GM18858 (cell line): ENCODE measurements around the gene HIVEP3.

ENCODE experiments used
- ATAC-seq: cut with Tn5 transposase; IDR thresholded peaks from one replicate; pipeline ENCODE4 v1.9.1; 2021; ENCODE audit not compliant: unreplicated experiment

HIVEP3 gene

DNA sequence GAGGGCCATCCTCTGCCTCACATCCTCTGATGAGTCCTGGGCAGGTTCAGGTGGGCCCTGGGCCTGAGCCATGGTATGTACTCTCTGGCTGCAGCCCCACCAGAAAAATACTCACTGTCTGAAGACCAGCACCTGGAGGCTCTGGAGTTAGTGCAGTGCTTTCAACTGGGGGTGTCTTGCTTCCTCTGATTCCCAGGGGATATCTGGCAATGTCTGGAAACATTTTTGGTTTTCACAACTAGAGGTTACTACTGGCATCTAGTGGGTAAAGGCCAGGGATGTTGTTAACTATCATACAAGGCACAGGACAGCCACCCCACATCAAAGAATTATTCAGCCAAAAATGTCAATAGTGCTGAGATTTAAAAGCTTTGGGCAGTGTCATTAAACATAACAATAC, 152.7 kb downstream of the HIVEP3 start:
- no peak for ATAC-seq

GRCh38 chr1:41765152-41765551, 153.6 kb downstream of the HIVEP3 start:
- no peak for ATAC-seq

DNA sequence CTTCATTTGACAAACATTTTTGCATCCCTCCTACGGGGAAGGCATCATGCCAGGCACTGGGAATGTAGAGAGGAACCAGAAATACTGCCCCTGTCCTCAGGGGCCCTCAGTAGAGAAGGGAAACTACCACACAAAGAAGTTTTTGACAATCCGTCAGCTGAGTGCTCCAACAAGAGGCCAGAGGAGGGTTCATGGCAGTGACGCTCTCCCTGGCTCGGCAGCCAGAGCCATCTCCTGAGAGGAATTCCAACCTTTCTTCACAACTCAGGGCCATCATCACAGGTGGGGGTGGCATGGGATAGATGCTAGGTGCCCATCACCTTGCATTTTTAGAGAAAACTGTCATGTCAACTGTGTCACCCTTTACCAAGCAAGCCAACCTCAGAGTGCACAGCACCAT, 154.1 kb downstream of the HIVEP3 start:
- no peak for ATAC-seq

DNA sequence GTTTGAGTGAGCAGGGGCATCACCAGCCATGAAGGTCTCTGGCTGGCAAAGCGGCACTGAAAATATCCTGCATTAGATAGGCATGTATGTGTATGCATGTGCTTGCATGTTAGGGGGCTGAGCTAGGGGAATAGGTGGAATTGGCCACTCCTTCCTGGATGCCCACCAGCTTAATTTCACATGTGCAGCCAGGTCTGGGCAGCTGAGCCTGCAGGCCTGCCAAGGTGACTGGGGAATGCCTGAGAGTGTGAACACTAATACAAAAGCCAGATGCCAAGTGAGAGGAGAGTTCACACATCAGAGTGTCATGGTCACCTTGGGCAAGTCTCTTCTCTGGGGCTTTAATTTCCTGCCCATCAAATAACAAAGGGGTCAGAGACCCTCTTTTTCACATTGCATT, 155.9 kb downstream of the HIVEP3 start:
- ATAC-seq = no peak

- ATAC-seq = no peak
Observed at GRCh38 chr1:41762251-41762650, 156.5 kb downstream of the HIVEP3 start.

DNA sequence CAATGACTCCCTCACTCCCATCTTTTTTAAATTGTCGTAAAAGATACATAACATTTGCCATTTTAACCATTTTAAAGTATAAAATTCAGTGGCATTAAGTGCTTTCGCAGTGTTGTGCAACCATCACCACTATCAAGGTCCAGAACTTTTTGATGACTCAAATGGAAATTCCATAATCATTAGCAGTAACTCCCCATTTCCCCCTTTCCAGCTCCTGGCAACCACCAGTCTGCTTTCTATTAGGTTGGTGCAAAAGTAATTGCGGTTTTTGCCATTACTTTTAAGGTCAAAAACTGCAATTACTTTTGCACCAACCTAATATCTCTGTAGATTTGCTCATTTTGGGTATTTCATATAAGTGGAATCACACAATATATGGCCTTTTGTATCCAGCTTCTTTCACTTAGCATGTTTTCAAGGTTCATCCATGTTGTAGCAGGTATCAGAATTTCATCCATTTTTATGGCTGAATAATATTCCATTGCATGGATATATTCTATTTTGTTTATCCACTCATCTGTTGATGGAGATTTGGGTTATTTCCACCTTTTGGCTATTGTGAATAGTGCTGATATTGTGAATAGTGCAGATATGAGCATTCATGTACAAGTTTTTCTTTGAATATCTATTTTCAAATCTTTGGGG, 159.7 kb downstream of the HIVEP3 start:
- no peak for ATAC-seq

- no peak for ATAC-seq
Observed at GRCh38 chr1:41758500-41758899, 160.2 kb downstream of the HIVEP3 start.

- ATAC-seq = no peak
Observed at GRCh38 chr1:41754540-41754939, 164.2 kb downstream of the HIVEP3 start.

GRCh38 chr1:41752514-41753170, 166.1 kb downstream of the HIVEP3 start:
- no peak for ATAC-seq

GRCh38 chr1:41751804-41752513, 166.8 kb downstream of the HIVEP3 start:
- no peak for ATAC-seq

- ATAC-seq = no peak
Observed at GRCh38 chr1:41749991-41750745, 168.6 kb downstream of the HIVEP3 start.

- no peak for ATAC-seq
Observed at GRCh38 chr1:41745022-41745421, 173.7 kb downstream of the HIVEP3 start.

DNA sequence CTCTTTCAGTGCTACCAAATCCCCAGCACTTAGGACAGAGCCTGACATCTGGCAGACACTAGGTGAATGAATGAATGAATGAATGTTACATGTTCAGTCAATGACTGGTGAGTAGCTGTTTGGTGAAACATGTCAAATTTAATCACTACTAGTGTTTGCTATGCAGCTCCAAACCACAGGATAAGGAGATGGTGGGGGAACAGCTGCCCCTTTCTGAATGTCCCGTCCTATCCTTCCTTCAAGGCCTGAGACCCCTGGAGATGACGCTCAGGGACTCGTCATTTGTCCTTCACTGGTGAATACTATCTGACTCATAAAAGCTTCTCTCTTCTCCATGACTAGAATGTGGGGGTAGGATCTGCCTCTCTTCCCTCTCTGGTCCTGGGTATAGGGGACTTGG, 175.4 kb downstream of the HIVEP3 start:
- no peak for ATAC-seq

- ATAC-seq = no peak
Observed at GRCh38 chr1:41742219-41742618, 176.5 kb downstream of the HIVEP3 start.

GRCh38 chr1:41741244-41741643, 177.5 kb downstream of the HIVEP3 start:
- ATAC-seq = no peak

DNA sequence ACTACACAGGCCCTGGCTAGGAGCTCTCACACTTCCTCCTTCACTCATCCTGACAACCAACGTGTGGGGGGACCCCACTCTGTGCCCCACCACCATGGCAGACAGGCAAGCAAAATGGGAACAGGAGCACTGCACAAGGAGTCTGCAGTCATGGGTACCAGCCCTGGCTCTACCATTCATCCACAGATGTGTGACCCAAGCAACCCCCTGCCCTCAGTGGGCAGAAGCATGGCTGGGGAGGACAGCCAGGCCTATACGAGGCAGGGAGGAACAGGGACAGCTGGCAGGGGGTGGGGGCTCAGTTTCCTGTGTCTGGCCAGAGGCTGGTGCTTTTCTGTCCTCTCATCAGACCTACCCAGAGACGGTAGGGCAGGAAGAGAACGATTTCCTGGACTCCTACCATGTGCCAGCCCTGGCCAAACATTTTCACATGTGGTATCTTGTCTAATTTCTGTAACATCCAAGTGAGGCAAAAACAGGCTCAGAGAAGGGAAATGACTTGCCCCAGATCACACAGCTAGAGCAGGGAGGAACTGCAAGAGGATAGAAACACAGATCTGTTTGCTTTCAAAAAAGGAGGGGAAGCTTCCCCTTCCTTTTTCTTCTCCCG, 178.0 kb downstream of the HIVEP3 start:
- no peak for ATAC-seq

GRCh38 chr1:41740058-41740457, 178.7 kb downstream of the HIVEP3 start:
- ATAC-seq = no peak

DNA sequence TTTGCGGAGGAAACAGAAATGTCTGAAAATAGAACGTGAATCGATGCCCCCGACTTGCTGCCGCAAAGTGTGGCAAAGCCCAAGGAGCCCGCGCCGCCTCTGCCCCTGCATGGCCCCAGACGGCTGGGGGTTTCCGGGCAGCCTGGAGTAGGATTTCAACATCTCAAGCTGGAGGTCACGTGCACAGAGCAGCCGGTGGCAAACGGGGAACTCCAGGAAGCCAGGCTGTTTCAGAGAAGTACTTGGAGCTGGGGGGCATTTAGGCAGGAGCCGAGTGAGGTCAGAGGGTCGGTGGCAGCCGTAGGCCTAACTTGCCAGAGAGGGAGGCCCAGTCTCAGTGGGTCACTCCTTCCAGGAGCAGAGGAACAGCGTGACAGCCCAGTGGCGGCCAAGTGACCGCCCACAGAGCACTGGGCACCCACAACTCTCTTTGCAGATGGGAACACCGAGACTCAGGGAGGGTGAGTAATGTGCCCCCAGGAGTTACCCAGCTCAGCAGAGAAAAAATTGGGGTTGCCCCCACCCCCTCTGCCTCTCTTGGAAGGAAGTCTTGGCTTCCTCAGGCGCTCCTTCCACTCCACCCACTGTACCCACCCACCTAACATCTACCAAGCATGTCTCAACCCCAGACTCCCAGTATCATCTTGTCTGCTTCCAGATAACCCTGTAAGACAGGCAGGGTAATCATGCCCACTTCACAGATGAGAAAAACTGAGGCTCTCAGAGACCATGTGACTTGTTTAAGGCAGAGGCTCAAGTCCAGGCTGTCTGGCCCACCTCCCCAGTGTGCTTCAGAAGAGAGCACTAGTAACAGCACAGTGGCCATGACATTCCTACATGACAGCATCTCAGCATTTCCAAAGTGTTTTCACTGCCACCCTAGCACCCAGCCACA, 179.4 kb downstream of the HIVEP3 start:
- no peak for ATAC-seq

DNA sequence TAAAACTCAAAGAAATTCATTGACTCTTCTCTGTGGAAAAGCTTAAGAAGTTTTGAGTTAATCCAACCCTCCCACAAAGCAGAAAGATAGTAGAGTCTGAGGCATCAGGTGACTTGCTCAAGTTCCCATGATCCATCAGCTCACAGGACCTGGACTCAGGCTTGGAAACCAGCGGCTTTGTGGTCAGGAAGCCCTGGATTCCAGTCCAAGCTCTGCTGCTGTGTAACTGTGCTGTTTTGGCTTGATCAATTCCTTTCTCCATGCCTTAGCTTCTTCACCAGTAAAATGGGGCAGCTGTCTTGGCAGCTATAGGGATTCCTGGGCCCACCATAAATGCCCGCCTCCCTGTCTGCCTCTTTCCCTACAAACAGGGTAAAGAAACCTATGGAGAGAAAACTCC, 180.2 kb downstream of the HIVEP3 start:
- ATAC-seq = no peak

DNA sequence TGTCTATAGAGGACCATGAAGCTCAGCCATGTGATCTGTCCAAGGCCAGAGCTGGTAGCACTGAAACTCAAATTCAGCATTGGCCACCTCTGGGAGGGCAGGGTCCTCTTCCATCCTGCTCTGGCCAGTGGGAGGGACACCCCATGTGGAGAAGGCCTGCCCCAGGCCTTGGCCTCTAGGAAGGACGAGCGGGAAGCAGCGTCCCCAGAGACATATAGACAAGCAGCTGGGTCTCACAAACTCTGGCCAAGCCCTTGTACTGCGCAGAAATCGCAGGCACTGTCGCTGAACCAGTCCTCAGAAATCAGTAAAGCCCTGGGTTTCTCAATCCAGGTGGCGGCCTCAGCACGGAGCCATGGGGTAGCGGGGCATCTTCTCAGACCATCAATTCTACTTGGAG, 180.7 kb downstream of the HIVEP3 start:
- ATAC-seq = no peak
